Prostate gland (tissue), 2 donors: ENCODE results near the gene TMEM18.

Source experiments
- POLR2A ChIP-seq: fragments of 450-650 bp; IDR thresholded peaks from one replicate; pipeline ENCODE4 v1.6.1; 2016; ENCODE audit warnings: antibody characterized with exemption, mild to moderate bottlenecking
- POLR2AphosphoS5 ChIP-seq: sonication (generic); formaldehyde crosslinking; IDR thresholded peaks from one replicate; pipeline ENCODE4 v1.6.1; 2017; ENCODE audit warnings: antibody characterized with exemption
- TF ChIP-seq, protein P1 (sequence below), 4 experiments: fragments of 200-600 bp in 2 of 4; fragments of 450-650 bp in 2 of 4; sonication (generic) in 2 of 4; IDR thresholded peaks; 1 replicate in 3 of 4; 2 replicates in 1 of 4; pipeline ENCODE4 v1.5.1; 2016 to 2019; ENCODE audit warnings: antibody characterized with exemption in 4 of 4, mild to moderate bottlenecking in 2 of 4, moderate library complexity in 2 of 4

DNA sequence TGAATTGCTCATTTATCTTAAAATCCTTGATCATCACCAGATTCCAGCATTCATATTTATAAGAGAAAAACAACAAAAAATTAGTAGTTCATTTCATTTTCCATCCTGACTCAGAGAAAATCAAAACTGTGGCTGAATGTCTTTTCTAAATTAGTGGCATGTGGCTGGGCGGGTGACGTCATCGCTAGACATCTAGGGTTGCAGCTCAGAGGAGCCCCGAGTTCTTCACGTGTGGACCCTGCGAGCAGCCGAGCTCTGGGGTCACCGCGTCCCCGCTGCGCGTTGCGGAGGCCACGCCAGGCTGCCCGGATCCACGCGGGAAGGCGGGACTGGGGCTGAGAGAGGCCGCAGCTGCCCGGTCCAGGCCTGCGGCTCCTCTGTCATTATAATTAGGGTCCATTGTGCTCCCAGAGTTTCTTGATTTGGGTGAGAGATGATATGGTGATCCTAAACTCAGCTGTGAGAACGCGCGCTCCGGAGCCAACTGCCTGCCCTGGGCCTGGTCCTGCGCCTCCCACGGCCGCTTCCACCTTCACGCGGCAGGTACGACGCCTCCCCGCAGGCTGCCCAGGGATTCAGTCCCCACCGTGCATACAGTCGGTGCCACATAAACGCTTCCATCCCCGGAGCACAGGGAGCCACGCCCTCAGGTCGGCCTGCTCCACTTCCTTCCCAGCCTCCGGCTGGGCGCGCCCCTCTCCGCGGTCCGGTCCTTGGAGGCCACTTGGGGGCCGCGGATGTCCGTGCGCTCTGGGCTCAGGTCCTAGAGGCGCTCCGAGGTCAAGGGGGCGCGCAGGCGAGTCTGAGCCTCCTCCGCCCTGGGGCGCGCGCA lies 56.5 kb downstream of the TMEM18 start:
- no peak for TF ChIP-seq POLR2AphosphoS5
- TF ChIP-seq, protein P1, sequence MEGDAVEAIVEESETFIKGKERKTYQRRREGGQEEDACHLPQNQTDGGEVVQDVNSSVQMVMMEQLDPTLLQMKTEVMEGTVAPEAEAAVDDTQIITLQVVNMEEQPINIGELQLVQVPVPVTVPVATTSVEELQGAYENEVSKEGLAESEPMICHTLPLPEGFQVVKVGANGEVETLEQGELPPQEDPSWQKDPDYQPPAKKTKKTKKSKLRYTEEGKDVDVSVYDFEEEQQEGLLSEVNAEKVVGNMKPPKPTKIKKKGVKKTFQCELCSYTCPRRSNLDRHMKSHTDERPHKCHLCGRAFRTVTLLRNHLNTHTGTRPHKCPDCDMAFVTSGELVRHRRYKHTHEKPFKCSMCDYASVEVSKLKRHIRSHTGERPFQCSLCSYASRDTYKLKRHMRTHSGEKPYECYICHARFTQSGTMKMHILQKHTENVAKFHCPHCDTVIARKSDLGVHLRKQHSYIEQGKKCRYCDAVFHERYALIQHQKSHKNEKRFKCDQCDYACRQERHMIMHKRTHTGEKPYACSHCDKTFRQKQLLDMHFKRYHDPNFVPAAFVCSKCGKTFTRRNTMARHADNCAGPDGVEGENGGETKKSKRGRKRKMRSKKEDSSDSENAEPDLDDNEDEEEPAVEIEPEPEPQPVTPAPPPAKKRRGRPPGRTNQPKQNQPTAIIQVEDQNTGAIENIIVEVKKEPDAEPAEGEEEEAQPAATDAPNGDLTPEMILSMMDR (IDR thresholded peaks at IDR 0.05) = no peak
- TF ChIP-seq POLR2A = no peak
